WTC11 (cell line): ENCODE measurements around the gene TNIK. TPM values are rescaled to one million over a fixed set of nuclear protein-coding genes. Genes with fewer than 3 reads are reported as not detected.

Source experiments
- ATAC-seq: fragments of 200-7000 bp; cut with Tn5 transposase; 2 replicates; pipeline ENCODE4 v1.10.0; 2021; ENCODE audit warnings: mild to moderate bottlenecking, moderate library complexity
- CTCF ChIA-PET: fragments of 300-600 bp; sonication (Branson Sonifier 250); formaldehyde crosslinking; loops from one replicate; lab custom pipeline; 2021; ENCODE audit warnings: antibody characterized with exemption; lab: Charles Lee
- POLR2A ChIA-PET: fragments of 350-600 bp; sonication (Branson Sonifier 250); formaldehyde crosslinking; loops from one replicate; lab custom pipeline; 2021; ENCODE audit warnings: antibody characterized with exemption; lab: Charles Lee
- DNase-seq: peaks from one replicate; pipeline ENCODE4 v3.0.0; 2021; ENCODE audit warnings: low spot score
- H3K27ac Mint-ChIP-seq: 2 replicates; pipeline ENCODE4 v1.8.0; 2021; ENCODE audit warnings: mixed read lengths
- H3K27me3 Mint-ChIP-seq: 2 replicates; pipeline ENCODE4 v1.8.0; 2021; ENCODE audit warnings: low read depth, mild to moderate bottlenecking, moderate library complexity, mixed read lengths
- H3K36me3 Mint-ChIP-seq: 2 replicates; pipeline ENCODE4 v1.8.0; 2021; ENCODE audit warnings: mixed read lengths
- H3K4me1 Mint-ChIP-seq: 2 replicates; pipeline ENCODE4 v1.8.0; 2022; ENCODE audit warnings: mixed read lengths
- H3K4me3 Mint-ChIP-seq: 2 replicates; pipeline ENCODE4 v1.8.0; 2021; ENCODE audit warnings: mild to moderate bottlenecking, moderate library complexity, mixed read lengths
- H3K9me3 Mint-ChIP-seq: 2 replicates; pipeline ENCODE4 v1.8.0; 2021; ENCODE audit warnings: mixed read lengths
- EMX1 ChIP-seq: fragments of 250-450 bp; sonication (Bioruptor Pico); IDR thresholded peaks from 2 replicates; pipeline ENCODE4 v1.8.0; 2021; ENCODE audit warnings: mild to moderate bottlenecking
- FOXJ3 ChIP-seq: sonication (generic); formaldehyde crosslinking; IDR thresholded peaks from 2 replicates; pipeline ENCODE4 v1.9.0; 2021; ENCODE audit warnings: missing genetic modification reagents, mild to moderate bottlenecking, borderline replicate concordance
- GRHL2 ChIP-seq: fragments of 250-450 bp; sonication (Bioruptor Pico); IDR thresholded peaks from 2 replicates; pipeline ENCODE4 v1.8.0; 2022; ENCODE audit warnings: mild to moderate bottlenecking, moderate library complexity; ENCODE audit not compliant: insufficient replicate concordance, severe bottlenecking
- JUN ChIP-seq: sonication (generic); formaldehyde crosslinking; IDR thresholded peaks from 2 replicates; pipeline ENCODE4 v1.8.0; 2023; ENCODE audit warnings: mild to moderate bottlenecking, missing genetic modification reagents
- NR3C1 ChIP-seq: sonication (generic); formaldehyde crosslinking; conservative IDR thresholded peaks from 2 replicates; pipeline ENCODE4 v1.8.1; 2023; ENCODE audit warnings: low read depth, mild to moderate bottlenecking, missing genetic modification reagents
- PRRX2 ChIP-seq: fragments of 250-450 bp; sonication (Bioruptor Pico); IDR thresholded peaks from 2 replicates; pipeline ENCODE4 v1.8.0; 2021; ENCODE audit warnings: mild to moderate bottlenecking
- TEAD4 ChIP-seq: sonication (generic); formaldehyde crosslinking; IDR thresholded peaks from 2 replicates; pipeline ENCODE4 v1.8.0; 2022; ENCODE audit warnings: mild to moderate bottlenecking, missing genetic modification reagents
- ZBTB21 ChIP-seq: sonication (generic); formaldehyde crosslinking; IDR thresholded peaks from 2 replicates; pipeline ENCODE4 v1.8.1; 2023; ENCODE audit warnings: mild to moderate bottlenecking, missing genetic modification reagents, borderline replicate concordance
- ZNF263 ChIP-seq: sonication (generic); formaldehyde crosslinking; IDR thresholded peaks from 2 replicates; pipeline ENCODE4 v1.8.1; 2022; ENCODE audit warnings: low read depth, mild to moderate bottlenecking, moderate library complexity, missing genetic modification reagents
- ZNF416 ChIP-seq: fragments of 250-450 bp; sonication (Bioruptor Pico); IDR thresholded peaks from 2 replicates; pipeline ENCODE4 v1.9.0; 2021; ENCODE audit warnings: mild to moderate bottlenecking, inconsistent platforms
- total RNA-seq: library from RNA; stranded (reverse); gene quantifications from 3 replicates; pipeline ENCODE4 v1.2.3, GENCODE V29; 2021
- TF ChIP-seq, protein P1 (sequence below): sonication (generic); formaldehyde crosslinking; IDR thresholded peaks from 2 replicates; pipeline ENCODE4 v1.8.1; 2022; ENCODE audit warnings: mild to moderate bottlenecking, missing genetic modification reagents, moderate library complexity, borderline replicate concordance
- TF ChIP-seq, protein P2 (sequence below): sonication (generic); formaldehyde crosslinking; conservative IDR thresholded peaks from 2 replicates; pipeline ENCODE4 v1.8.1; 2023; ENCODE audit warnings: mild to moderate bottlenecking, low read depth, missing genetic modification reagents, moderate library complexity
- TF ChIP-seq, protein P3 (sequence below): sonication (generic); formaldehyde crosslinking; IDR thresholded peaks from 2 replicates; pipeline ENCODE4 v1.8.0; 2022; ENCODE audit warnings: mild to moderate bottlenecking, missing genetic modification reagents
- TF ChIP-seq, protein P4 (sequence below): sonication (generic); formaldehyde crosslinking; IDR thresholded peaks from 2 replicates; pipeline ENCODE4 v1.8.1; 2023; ENCODE audit warnings: mild to moderate bottlenecking, missing genetic modification reagents
- TF ChIP-seq, protein P5 (sequence below): sonication (generic); formaldehyde crosslinking; IDR thresholded peaks from 2 replicates; pipeline ENCODE4 v1.8.1; 2022; ENCODE audit warnings: missing genetic modification reagents, borderline replicate concordance
- TF ChIP-seq, protein P6 (sequence below): fragments of 250-450 bp; sonication (Bioruptor Pico); IDR thresholded peaks from 2 replicates; pipeline ENCODE4 v1.8.0; 2021; ENCODE audit warnings: mild to moderate bottlenecking
- TF ChIP-seq, protein P7 (sequence below): sonication (generic); formaldehyde crosslinking; IDR thresholded peaks from 2 replicates; pipeline ENCODE4 v1.8.0; 2022; ENCODE audit warnings: mild to moderate bottlenecking, missing genetic modification reagents

TNIK gene
- total RNA-seq, 1 experiment from 2014 or later = 50.3 TPM

DNA sequence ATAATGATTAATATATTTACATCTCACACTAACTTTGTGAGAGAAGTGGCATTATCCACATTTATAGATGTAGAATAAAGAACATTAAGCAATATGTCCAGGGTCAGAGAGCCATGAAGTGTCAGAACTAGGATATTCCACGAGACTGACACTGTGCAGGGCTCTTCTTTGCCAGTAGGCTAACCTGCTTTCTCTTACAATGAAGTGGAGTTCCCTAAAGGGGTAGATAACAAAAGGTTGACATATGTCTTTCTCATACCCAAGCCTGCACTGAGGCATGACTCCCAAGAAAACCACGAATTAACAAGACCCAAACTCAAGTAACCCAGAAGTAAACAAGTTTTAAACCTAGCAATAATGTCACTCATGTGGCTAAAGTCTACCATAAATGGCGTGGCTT lies 242.1 kb downstream of the TNIK start (continued):
- TF ChIP-seq, protein P1, sequence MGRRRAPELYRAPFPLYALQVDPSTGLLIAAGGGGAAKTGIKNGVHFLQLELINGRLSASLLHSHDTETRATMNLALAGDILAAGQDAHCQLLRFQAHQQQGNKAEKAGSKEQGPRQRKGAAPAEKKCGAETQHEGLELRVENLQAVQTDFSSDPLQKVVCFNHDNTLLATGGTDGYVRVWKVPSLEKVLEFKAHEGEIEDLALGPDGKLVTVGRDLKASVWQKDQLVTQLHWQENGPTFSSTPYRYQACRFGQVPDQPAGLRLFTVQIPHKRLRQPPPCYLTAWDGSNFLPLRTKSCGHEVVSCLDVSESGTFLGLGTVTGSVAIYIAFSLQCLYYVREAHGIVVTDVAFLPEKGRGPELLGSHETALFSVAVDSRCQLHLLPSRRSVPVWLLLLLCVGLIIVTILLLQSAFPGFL = no peak
- no peak for TF ChIP-seq TEAD4 (CRISPR knock-in tag)
- no peak for TF ChIP-seq ZNF263 (CRISPR knock-in tag)

DNA sequence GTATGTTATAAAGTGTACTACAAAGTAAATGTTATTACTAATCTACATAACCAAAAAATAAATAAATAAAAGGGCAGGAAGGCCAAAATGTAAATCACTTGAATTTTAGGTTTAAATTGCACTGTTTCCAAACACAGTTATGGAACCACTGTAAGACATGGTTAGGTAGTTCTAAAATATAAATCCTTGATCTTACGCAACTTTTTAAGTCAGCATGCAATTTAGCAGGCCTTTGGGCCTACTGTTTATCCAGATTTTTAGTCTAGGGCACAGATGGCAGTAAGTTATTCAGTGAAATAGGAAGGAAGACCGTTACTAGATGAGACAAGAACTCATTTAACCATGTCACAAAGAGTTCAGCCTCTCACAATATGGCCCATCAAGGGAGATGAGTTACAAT lies 246.3 kb downstream of the TNIK start:
- peaks cover 32% of the 10 kb centered on the region for H3K4me1 Mint-ChIP-seq
- DNase-seq = no peak
- POLR2A ChIA-PET = no interaction called here

More for the DNA sequence above, 246.3 kb downstream of the TNIK start:
- CTCF ChIA-PET = no interaction called here
- no peak for ATAC-seq
- Mint-ChIP-seq H3K27ac (no peak overlapping the region), H3K9me3 (no peaks in the 10 kb centered on the region), H3K36me3 (peaks cover 8% of the 10 kb centered on the region), H3K27me3 (no peaks in the 10 kb centered on the region), H3K4me3 (no peak overlapping the region)
- TF ChIP-seq FOXJ3 (CRISPR knock-in tag) = no peak
- no peak for TF ChIP-seq GRHL2
- TF ChIP-seq ZBTB21 = no peak
- no peak for TF ChIP-seq EMX1 (CRISPR knock-in tag)
- TF ChIP-seq, protein P2, sequence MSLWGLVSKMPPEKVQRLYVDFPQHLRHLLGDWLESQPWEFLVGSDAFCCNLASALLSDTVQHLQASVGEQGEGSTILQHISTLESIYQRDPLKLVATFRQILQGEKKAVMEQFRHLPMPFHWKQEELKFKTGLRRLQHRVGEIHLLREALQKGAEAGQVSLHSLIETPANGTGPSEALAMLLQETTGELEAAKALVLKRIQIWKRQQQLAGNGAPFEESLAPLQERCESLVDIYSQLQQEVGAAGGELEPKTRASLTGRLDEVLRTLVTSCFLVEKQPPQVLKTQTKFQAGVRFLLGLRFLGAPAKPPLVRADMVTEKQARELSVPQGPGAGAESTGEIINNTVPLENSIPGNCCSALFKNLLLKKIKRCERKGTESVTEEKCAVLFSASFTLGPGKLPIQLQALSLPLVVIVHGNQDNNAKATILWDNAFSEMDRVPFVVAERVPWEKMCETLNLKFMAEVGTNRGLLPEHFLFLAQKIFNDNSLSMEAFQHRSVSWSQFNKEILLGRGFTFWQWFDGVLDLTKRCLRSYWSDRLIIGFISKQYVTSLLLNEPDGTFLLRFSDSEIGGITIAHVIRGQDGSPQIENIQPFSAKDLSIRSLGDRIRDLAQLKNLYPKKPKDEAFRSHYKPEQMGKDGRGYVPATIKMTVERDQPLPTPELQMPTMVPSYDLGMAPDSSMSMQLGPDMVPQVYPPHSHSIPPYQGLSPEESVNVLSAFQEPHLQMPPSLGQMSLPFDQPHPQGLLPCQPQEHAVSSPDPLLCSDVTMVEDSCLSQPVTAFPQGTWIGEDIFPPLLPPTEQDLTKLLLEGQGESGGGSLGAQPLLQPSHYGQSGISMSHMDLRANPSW (CRISPR knock-in tag) = no peak
- TF ChIP-seq, protein P3, sequence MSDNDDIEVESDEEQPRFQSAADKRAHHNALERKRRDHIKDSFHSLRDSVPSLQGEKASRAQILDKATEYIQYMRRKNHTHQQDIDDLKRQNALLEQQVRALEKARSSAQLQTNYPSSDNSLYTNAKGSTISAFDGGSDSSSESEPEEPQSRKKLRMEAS (CRISPR knock-in tag) = no peak
- TF ChIP-seq JUN = no peak
- TF ChIP-seq, protein P4, sequence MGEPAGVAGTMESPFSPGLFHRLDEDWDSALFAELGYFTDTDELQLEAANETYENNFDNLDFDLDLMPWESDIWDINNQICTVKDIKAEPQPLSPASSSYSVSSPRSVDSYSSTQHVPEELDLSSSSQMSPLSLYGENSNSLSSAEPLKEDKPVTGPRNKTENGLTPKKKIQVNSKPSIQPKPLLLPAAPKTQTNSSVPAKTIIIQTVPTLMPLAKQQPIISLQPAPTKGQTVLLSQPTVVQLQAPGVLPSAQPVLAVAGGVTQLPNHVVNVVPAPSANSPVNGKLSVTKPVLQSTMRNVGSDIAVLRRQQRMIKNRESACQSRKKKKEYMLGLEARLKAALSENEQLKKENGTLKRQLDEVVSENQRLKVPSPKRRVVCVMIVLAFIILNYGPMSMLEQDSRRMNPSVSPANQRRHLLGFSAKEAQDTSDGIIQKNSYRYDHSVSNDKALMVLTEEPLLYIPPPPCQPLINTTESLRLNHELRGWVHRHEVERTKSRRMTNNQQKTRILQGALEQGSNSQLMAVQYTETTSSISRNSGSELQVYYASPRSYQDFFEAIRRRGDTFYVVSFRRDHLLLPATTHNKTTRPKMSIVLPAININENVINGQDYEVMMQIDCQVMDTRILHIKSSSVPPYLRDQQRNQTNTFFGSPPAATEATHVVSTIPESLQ = no peak
- no peak for TF ChIP-seq ZNF416 (CRISPR knock-in tag)
- TF ChIP-seq, protein P5, sequence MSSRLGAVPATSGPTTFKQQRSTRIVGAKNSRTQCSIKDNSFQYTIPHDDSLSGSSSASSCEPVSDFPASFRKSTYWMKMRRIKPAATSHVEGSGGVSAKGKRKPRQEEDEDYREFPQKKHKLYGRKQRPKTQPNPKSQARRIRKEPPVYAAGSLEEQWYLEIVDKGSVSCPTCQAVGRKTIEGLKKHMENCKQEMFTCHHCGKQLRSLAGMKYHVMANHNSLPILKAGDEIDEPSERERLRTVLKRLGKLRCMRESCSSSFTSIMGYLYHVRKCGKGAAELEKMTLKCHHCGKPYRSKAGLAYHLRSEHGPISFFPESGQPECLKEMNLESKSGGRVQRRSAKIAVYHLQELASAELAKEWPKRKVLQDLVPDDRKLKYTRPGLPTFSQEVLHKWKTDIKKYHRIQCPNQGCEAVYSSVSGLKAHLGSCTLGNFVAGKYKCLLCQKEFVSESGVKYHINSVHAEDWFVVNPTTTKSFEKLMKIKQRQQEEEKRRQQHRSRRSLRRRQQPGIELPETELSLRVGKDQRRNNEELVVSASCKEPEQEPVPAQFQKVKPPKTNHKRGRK (CRISPR knock-in tag) = no peak
- no peak for TF ChIP-seq NR3C1 (CRISPR knock-in tag)
- TF ChIP-seq PRRX2 (CRISPR knock-in tag) = no peak
- TF ChIP-seq, protein P6, sequence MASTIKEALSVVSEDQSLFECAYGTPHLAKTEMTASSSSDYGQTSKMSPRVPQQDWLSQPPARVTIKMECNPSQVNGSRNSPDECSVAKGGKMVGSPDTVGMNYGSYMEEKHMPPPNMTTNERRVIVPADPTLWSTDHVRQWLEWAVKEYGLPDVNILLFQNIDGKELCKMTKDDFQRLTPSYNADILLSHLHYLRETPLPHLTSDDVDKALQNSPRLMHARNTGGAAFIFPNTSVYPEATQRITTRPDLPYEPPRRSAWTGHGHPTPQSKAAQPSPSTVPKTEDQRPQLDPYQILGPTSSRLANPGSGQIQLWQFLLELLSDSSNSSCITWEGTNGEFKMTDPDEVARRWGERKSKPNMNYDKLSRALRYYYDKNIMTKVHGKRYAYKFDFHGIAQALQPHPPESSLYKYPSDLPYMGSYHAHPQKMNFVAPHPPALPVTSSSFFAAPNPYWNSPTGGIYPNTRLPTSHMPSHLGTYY (CRISPR knock-in tag) = no peak
- TF ChIP-seq, protein P7, sequence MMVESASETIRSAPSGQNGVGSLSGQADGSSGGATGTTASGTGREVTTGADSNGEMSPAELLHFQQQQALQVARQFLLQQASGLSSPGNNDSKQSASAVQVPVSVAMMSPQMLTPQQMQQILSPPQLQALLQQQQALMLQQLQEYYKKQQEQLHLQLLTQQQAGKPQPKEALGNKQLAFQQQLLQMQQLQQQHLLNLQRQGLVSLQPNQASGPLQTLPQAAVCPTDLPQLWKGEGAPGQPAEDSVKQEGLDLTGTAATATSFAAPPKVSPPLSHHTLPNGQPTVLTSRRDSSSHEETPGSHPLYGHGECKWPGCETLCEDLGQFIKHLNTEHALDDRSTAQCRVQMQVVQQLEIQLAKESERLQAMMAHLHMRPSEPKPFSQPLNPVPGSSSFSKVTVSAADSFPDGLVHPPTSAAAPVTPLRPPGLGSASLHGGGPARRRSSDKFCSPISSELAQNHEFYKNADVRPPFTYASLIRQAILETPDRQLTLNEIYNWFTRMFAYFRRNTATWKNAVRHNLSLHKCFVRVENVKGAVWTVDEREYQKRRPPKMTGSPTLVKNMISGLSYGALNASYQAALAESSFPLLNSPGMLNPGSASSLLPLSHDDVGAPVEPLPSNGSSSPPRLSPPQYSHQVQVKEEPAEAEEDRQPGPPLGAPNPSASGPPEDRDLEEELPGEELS (CRISPR knock-in tag) = no peak
